ENCODE results near the gene STAT3. TPM values are rescaled to one million over a fixed set of nuclear protein-coding genes. Genes with fewer than 3 reads are reported as not detected.

STAT3 gene
- total RNA-seq, 1 experiment from 2014 or later = 61.0 TPM

DNA sequence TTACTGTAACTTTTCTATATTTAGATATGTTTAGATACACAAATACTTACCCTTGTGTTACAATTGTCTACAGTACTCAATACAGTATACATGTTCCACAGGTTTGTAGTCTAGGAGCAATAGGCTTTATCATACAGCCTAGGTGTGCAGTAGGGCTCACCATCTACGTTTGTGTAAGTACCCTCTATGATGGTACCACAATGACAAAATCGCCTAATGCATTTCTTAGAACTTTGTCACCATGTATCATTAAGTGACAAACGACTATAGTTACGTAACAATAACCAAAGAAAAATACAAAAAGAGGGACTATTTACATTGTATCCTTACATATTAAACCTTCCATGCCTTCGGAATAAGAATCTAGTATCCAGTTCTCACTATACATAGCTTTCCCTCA is 120.0 kb downstream of the STAT3 start:
- no peak overlapping the region for H3K4me3 ChIP-seq (replicated peaks in 1 of 2; ENCODE audit: low read depth in 1 of 2, low read length in 2 of 2)
- POLR2A ChIA-PET = no interaction called here
- intact Hi-C loops (cut with micrococcal nuclease) = no loop called here
- H2AFZ ChIP-seq (ENCODE audit: low read depth, low read length, poor library complexity, severe bottlenecking) = no peak overlapping the region
- peaks cover 9 to 11% of the 10 kb centered on the region in 2 experiments; a peak in 3 of 4 replicates for H3K4me1 ChIP-seq (ENCODE audit: control insufficient read depth in 1 of 2, insufficient read depth in 2 of 2, low read length in 2 of 2)
- no peak for DNase-seq (ENCODE audit: low read depth, low spot score)
- no TSS peak for BruUV-seq (replicated peaks)
- ATAC-seq = no peak
- CTCF ChIA-PET = interaction anchor here (0.8 kb wide), 1 partner anchor 259 kb away, joined by 3 read pairs; no protein-coding TSS in a partner anchor
- no peaks in the 10 kb centered on the region for H4K20me1 ChIP-seq (ENCODE audit: insufficient read depth)
- no peak overlapping the region for H3K9ac ChIP-seq (ENCODE audit: low read length)
- no peaks in the 10 kb centered on the region for H3K36me3 ChIP-seq (ENCODE audit: control insufficient read depth in 1 of 2, insufficient read depth in 2 of 2, low read length in 2 of 2)
- H3K9me3 ChIP-seq (ENCODE audit: control insufficient read depth in 1 of 2, insufficient read depth in 1 of 2, low read depth in 1 of 2, low read length in 2 of 2) = no peaks in the 10 kb centered on the region
- H3K27me3 ChIP-seq (ENCODE audit: insufficient read depth, low read length) = no peaks in the 10 kb centered on the region
- H3K27ac ChIP-seq (ENCODE audit: low read depth, low read length) = no peak overlapping the region
- RAD21 ChIA-PET (ENCODE audit: low non-redundant PET in 1 of 2, low total read pairs in 2 of 2, uncharacterized antibody in 2 of 2, unreplicated experiment in 2 of 2) = no interaction called here
- no peaks in the 10 kb centered on the region for H3K9me2 ChIP-seq (ENCODE audit: insufficient read depth)
- TF ChIP-seq, protein P1, sequence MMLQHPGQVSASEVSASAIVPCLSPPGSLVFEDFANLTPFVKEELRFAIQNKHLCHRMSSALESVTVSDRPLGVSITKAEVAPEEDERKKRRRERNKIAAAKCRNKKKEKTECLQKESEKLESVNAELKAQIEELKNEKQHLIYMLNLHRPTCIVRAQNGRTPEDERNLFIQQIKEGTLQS (IDR thresholded peaks at IDR 0.05) = no peak
- TF ChIP-seq RAD21 (IDR thresholded peaks at IDR 0.05; ENCODE audit: low read depth) (no peak), FOSL1 (IDR thresholded peaks at IDR 0.05; ENCODE audit: low read depth) (no peak), TCF7L2 (IDR thresholded peaks at IDR 0.05; ENCODE audit: borderline replicate concordance, extremely low read depth, insufficient read depth, insufficient read length) (no peak), JUND (IDR thresholded peaks at IDR 0.05) (no peak), POLR2AphosphoS5 (IDR thresholded peaks at IDR 0.05; ENCODE audit: low read depth, low read length) (no peak), SP1 (IDR thresholded peaks at IDR 0.05; ENCODE audit: low read depth) (no peak), SIN3A (IDR thresholded peaks at IDR 0.05; ENCODE audit: low read depth) (no peak), EGR1 (IDR thresholded peaks at IDR 0.05; ENCODE audit: low read depth) (no peak), ZFX (IDR thresholded peaks at IDR 0.05) (no peak)
- TF ChIP-seq, protein P2, sequence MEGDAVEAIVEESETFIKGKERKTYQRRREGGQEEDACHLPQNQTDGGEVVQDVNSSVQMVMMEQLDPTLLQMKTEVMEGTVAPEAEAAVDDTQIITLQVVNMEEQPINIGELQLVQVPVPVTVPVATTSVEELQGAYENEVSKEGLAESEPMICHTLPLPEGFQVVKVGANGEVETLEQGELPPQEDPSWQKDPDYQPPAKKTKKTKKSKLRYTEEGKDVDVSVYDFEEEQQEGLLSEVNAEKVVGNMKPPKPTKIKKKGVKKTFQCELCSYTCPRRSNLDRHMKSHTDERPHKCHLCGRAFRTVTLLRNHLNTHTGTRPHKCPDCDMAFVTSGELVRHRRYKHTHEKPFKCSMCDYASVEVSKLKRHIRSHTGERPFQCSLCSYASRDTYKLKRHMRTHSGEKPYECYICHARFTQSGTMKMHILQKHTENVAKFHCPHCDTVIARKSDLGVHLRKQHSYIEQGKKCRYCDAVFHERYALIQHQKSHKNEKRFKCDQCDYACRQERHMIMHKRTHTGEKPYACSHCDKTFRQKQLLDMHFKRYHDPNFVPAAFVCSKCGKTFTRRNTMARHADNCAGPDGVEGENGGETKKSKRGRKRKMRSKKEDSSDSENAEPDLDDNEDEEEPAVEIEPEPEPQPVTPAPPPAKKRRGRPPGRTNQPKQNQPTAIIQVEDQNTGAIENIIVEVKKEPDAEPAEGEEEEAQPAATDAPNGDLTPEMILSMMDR (IDR thresholded peaks at IDR 0.05 in 2 of 3, conservative IDR thresholded peaks at IDR 0.05 in 1 of 3; ENCODE audit: borderline replicate concordance in 1 of 3, insufficient read depth in 1 of 3, low read depth in 2 of 3, low read length in 2 of 3) = no peak
- no peak overlapping the region for H3K4me2 ChIP-seq (ENCODE audit: low read length)
- H3K79me2 ChIP-seq (ENCODE audit: insufficient read depth, low read length) = peaks cover 41% of the 10 kb centered on the region
